GM19099 (cell line): ENCODE measurements around the gene OR13C3.

Experiments
- POLR2A ChIP-seq: IDR thresholded peaks from 3 replicates; pipeline ENCODE4 v1.6.1; 2011; ENCODE audit warnings: low read depth; ENCODE audit not compliant: insufficient read length; ENCODE audit errors: extremely low read depth

Gene OR13C3

GRCh38 chr9:104503440-104503839 lies 33.2 kb downstream of the OR13C3 start:
- TF ChIP-seq POLR2A = no peak

- TF ChIP-seq POLR2A = no peak
Measured at GRCh38 chr9:104494808-104495207, 41.8 kb downstream of the OR13C3 start.
